GM18511 (cell line): ENCODE measurements around the gene HACD2.

Source experiments
- ATAC-seq: cut with Tn5 transposase; IDR thresholded peaks from one replicate; pipeline ENCODE4 v1.9.1; 2021; ENCODE audit warnings: mild to moderate bottlenecking, moderate library complexity; ENCODE audit not compliant: unreplicated experiment

The HACD2 gene

GRCh38 chr3:123571973-123572365, 12.9 kb downstream of the HACD2 start:
- ATAC-seq: no peak

GRCh38 chr3:123571264-123571972, 13.4 kb downstream of the HACD2 start:
- no peak for ATAC-seq

GRCh38 chr3:123568875-123569274, 16.0 kb downstream of the HACD2 start:
- no peak for ATAC-seq

GRCh38 chr3:123568034-123568433, 16.8 kb downstream of the HACD2 start:
- ATAC-seq: no peak

- no peak for ATAC-seq
Measured at GRCh38 chr3:123564056-123564455, 20.8 kb downstream of the HACD2 start.

- ATAC-seq: no peak
Measured at GRCh38 chr3:123562547-123562946, 22.3 kb downstream of the HACD2 start.

GRCh38 chr3:123561188-123561587, 23.7 kb downstream of the HACD2 start:
- ATAC-seq: no peak

- ATAC-seq: no peak
Measured at GRCh38 chr3:123559040-123559861, 25.6 kb downstream of the HACD2 start.

- no peak for ATAC-seq
Measured at GRCh38 chr3:123553536-123553935, 31.3 kb downstream of the HACD2 start.

GRCh38 chr3:123552768-123553167, 32.1 kb downstream of the HACD2 start:
- no peak for ATAC-seq

GRCh38 chr3:123552095-123552714, 32.6 kb downstream of the HACD2 start:
- ATAC-seq: no peak

- ATAC-seq: no peak
Measured at GRCh38 chr3:123547881-123548519, 36.9 kb downstream of the HACD2 start.

- ATAC-seq: no peak
Measured at GRCh38 chr3:123546133-123546755, 38.6 kb downstream of the HACD2 start.

GRCh38 chr3:123543950-123544349, 40.9 kb downstream of the HACD2 start:
- ATAC-seq: no peak

GRCh38 chr3:123540285-123540684, 44.6 kb downstream of the HACD2 start:
- no peak for ATAC-seq

GRCh38 chr3:123536153-123536895, 48.5 kb downstream of the HACD2 start:
- peak; percentile 78 for ATAC-seq

- no peak for ATAC-seq
Measured at GRCh38 chr3:123535580-123535979, 49.3 kb downstream of the HACD2 start.

GRCh38 chr3:123534264-123534663, 50.6 kb downstream of the HACD2 start:
- no peak for ATAC-seq

GRCh38 chr3:123533554-123534159, 51.2 kb downstream of the HACD2 start:
- no peak for ATAC-seq

- no peak for ATAC-seq
Measured at GRCh38 chr3:123528130-123528529, 56.7 kb downstream of the HACD2 start.
